ENCODE measurements around the gene HES1. TPM values are rescaled to one million over a fixed set of nuclear protein-coding genes. Genes with fewer than 3 reads are reported as not detected.

HES1 gene, protein sequence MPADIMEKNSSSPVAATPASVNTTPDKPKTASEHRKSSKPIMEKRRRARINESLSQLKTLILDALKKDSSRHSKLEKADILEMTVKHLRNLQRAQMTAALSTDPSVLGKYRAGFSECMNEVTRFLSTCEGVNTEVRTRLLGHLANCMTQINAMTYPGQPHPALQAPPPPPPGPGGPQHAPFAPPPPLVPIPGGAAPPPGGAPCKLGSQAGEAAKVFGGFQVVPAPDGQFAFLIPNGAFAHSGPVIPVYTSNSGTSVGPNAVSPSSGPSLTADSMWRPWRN
- polyA plus RNA-seq (17.6 to 138 TPM (median 88.4 TPM) in 3 replicates), polyA minus RNA-seq (8.5 to 32.9 TPM (median 26.9 TPM) in 3 replicates)
- polyA plus RNA-seq (2011; ENCODE audit: low read depth) = 243 TPM
- 32.9 and 46.3 TPM in 2 replicates for polyA plus RNA-seq (2011; cell fraction: cytosol; rRNA removed)
- polyA plus RNA-seq (2011; cell fraction: nucleus; rRNA removed) = 312 and 346 TPM in 2 replicates
- polyA plus RNA-seq (2012; ENCODE audit: low replicate concordance) = 19.2 and 184 TPM in 2 replicates
- 75.4 TPM for polyA minus RNA-seq (2011; cell fraction: cytosol; rRNA and poly(A)+ RNA removed)
- polyA minus RNA-seq (2011; cell fraction: nucleus; rRNA and poly(A)+ RNA removed) = 167 and 184 TPM in 2 replicates

DNA sequence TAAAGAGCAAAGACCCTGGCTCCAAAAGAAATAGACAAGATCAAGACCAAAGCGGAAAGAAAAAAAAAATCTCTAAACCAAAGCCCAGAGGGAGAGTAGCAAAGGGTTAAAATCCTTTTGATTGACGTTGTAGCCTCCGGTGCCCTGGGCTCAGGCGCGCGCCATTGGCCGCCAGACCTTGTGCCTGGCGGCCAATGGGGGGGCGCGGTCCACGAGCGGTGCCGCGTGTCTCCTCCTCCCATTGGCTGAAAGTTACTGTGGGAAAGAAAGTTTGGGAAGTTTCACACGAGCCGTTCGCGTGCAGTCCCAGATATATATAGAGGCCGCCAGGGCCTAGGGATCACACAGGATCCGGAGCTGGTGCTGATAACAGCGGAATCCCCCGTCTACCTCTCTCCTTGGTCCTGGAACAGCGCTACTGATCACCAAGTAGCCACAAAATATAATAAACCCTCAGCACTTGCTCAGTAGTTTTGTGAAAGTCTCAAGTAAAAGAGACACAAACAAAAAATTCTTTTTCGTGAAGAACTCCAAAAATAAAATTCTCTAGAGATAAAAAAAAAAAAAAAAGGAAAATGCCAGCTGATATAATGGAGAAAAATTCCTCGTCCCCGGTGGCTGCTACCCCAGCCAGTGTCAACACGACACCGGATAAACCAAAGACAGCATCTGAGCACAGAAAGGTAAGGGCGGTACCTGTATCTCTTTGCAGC, at the start of gene HES1:
TSS of gene HES1 (plus strand) at position 343 of the 713 bp plus-strand sequence. CDS start at position 576, 233 bp downstream.
- peaks cover 14% of the 10 kb centered on the region for H3K79me2 ChIP-seq (ENCODE audit: control insufficient read depth, insufficient read depth, low read length)
- FAIRE-seq = peak; percentile 67
- H3K27me3 ChIP-seq (ENCODE audit: control insufficient read depth, extremely low read depth, insufficient read depth, low read length) = no peaks in the 10 kb centered on the region
- peaks cover 59% of the 10 kb centered on the region for H3K4me1 ChIP-seq (ENCODE audit: control insufficient read depth, extremely low read depth, insufficient read depth, low read length)
- no peaks in the 10 kb centered on the region for H3K36me3 ChIP-seq (ENCODE audit: control insufficient read depth in 2 of 2, extremely low read depth in 1 of 2, insufficient read depth in 2 of 2, low read length in 2 of 2)
- H3K4me3 ChIP-seq (ENCODE audit: control insufficient read depth in 2 of 3, extremely low read depth in 1 of 3, insufficient read depth in 2 of 3, low read depth in 1 of 3, low read length in 3 of 3) = peak within 1 kb of the TSS; percentile 76 to 98 (median 89)
- no peak within 1 kb of the TSS for H2AFZ ChIP-seq (ENCODE audit: control insufficient read depth, low read length)
- H3K9me3 ChIP-seq (ENCODE audit: control insufficient read depth, low read depth, low read length) = no peaks in the 10 kb centered on the region
- TF ChIP-seq EZH2 (IDR thresholded peaks at IDR 0.05; ENCODE audit: low read length) = no peak
- TF ChIP-seq, protein P1, sequence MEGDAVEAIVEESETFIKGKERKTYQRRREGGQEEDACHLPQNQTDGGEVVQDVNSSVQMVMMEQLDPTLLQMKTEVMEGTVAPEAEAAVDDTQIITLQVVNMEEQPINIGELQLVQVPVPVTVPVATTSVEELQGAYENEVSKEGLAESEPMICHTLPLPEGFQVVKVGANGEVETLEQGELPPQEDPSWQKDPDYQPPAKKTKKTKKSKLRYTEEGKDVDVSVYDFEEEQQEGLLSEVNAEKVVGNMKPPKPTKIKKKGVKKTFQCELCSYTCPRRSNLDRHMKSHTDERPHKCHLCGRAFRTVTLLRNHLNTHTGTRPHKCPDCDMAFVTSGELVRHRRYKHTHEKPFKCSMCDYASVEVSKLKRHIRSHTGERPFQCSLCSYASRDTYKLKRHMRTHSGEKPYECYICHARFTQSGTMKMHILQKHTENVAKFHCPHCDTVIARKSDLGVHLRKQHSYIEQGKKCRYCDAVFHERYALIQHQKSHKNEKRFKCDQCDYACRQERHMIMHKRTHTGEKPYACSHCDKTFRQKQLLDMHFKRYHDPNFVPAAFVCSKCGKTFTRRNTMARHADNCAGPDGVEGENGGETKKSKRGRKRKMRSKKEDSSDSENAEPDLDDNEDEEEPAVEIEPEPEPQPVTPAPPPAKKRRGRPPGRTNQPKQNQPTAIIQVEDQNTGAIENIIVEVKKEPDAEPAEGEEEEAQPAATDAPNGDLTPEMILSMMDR (optimal IDR thresholded peaks at IDR 0.05 in 1 of 3, IDR thresholded peaks at IDR 0.05 in 1 of 3, conservative IDR thresholded peaks at IDR 0.05 in 1 of 3; ENCODE audit: extremely low read depth in 1 of 3, insufficient read depth in 2 of 3, low read length in 3 of 3) = no peak
- H3K27ac ChIP-seq (ENCODE audit: control insufficient read depth, insufficient read depth, low read length) = peak within 1 kb of the TSS; percentile 98
- DNase-seq (ENCODE audit: low read depth, low spot score) = peak; percentile 89
- dilution Hi-C loops (cut with MboI; ENCODE audit: extremely low pct_ligation_motif_present, low sequenced_read_pairs) = no loop called here
- H3K9me1 ChIP-seq (ENCODE audit: control insufficient read depth, extremely low read depth, insufficient read depth, low read length) = no peaks in the 10 kb centered on the region
- no peaks in the 10 kb centered on the region for H4K20me1 ChIP-seq (ENCODE audit: control insufficient read depth, extremely low read depth, insufficient read depth, low read length)
- peak within 1 kb of the TSS; percentile 89 for H3K4me2 ChIP-seq (ENCODE audit: control insufficient read depth, extremely low read depth, insufficient read depth, low read depth, low read length)
- H3K9ac ChIP-seq (ENCODE audit: control insufficient read depth, extremely low read depth, insufficient read depth, low read length) = peak within 1 kb of the TSS; percentile 98

DNA sequence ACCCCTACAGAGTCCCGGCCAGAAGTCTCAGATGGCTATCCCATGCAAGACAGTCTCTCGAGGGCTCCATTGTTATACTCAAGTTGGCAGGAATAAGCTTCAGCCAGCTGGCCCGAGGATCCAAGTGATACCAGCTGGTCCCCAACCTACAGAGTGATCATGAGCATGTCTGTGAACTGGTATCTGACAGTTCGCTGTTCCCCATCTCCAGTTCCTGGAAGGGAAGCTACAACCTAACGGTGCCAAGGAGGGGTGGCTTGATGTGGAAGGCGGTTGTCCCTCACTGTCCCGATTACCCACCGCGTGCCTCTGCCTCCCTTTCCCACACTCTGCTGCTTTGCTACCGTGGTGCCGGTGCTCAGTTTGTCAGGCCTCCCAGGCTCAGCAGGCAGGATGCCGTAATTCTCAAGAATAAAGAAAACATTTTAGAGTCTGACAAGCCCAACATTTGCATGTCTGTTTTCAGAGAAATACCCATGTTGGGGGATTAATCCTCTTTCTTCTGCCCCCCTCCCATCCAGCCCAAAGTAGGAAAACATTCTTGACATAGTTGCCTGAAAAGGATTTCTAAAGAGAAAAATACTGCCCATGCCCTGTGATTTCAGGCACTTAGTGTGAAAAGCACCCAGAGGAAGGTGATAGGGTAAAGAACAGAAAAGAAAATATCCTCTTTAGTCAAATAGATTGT, 49.4 kb upstream of the HES1 start:
- H3K27ac ChIP-seq (ENCODE audit: control insufficient read depth, insufficient read depth, low read length) = no peak overlapping the region
- FAIRE-seq (no peak), DNase-seq (ENCODE audit: low read depth, low spot score) (no peak)
- TF ChIP-seq, protein P1 (optimal IDR thresholded peaks at IDR 0.05 in 1 of 3, IDR thresholded peaks at IDR 0.05 in 1 of 3, conservative IDR thresholded peaks at IDR 0.05 in 1 of 3; ENCODE audit: extremely low read depth in 1 of 3, insufficient read depth in 2 of 3, low read length in 3 of 3) = no peak
- no peak for TF ChIP-seq EZH2 (IDR thresholded peaks at IDR 0.05; ENCODE audit: low read length)
- peaks cover 22% of the 10 kb centered on the region for H3K4me1 ChIP-seq (ENCODE audit: control insufficient read depth, extremely low read depth, insufficient read depth, low read length)
- no peak overlapping the region for H2AFZ ChIP-seq (ENCODE audit: control insufficient read depth, low read length)
- no peaks in the 10 kb centered on the region for H3K36me3 ChIP-seq (ENCODE audit: control insufficient read depth in 2 of 2, extremely low read depth in 1 of 2, insufficient read depth in 2 of 2, low read length in 2 of 2)
- no peak overlapping the region for H3K4me3 ChIP-seq (ENCODE audit: control insufficient read depth in 2 of 3, extremely low read depth in 1 of 3, insufficient read depth in 2 of 3, low read depth in 1 of 3, low read length in 3 of 3)
- H3K27me3 ChIP-seq (ENCODE audit: control insufficient read depth, extremely low read depth, insufficient read depth, low read length) = peaks cover 2% of the 10 kb centered on the region
- H3K9me3 ChIP-seq (ENCODE audit: control insufficient read depth, low read depth, low read length) = no peaks in the 10 kb centered on the region
- dilution Hi-C loops (cut with MboI; ENCODE audit: extremely low pct_ligation_motif_present, low sequenced_read_pairs) = no loop called here
- no peaks in the 10 kb centered on the region for H3K9me1 ChIP-seq (ENCODE audit: control insufficient read depth, extremely low read depth, insufficient read depth, low read length)
- H3K79me2 ChIP-seq (ENCODE audit: control insufficient read depth, insufficient read depth, low read length) = no peaks in the 10 kb centered on the region
- H4K20me1 ChIP-seq (ENCODE audit: control insufficient read depth, extremely low read depth, insufficient read depth, low read length) = no peaks in the 10 kb centered on the region
- H3K9ac ChIP-seq (ENCODE audit: control insufficient read depth, extremely low read depth, insufficient read depth, low read length) = no peak overlapping the region
- no peak overlapping the region for H3K4me2 ChIP-seq (ENCODE audit: control insufficient read depth, extremely low read depth, insufficient read depth, low read depth, low read length)

Measured in keratinocyte (primary cell).